NT2/D1 (cell line): Measurements from ENCODE around the gene P2RX2.

Experiments
- SUZ12 ChIP-seq: IDR thresholded peaks from 2 replicates; pipeline ENCODE4 v1.6.1; 2011; ENCODE audit not compliant: insufficient read length, insufficient read depth; ENCODE audit errors: extremely low read depth
- YY1 ChIP-seq: IDR thresholded peaks from 2 replicates; pipeline ENCODE4 v1.6.1; 2011; ENCODE audit not compliant: insufficient read length, insufficient read depth
- ZNF274 ChIP-seq: IDR thresholded peaks from 2 replicates; pipeline ENCODE4 v1.6.1; 2011; ENCODE audit warnings: mild to moderate bottlenecking, low read depth, low read length

GRCh38 chr12:132615579-132616038 lies 3.0 kb upstream of the P2RX2 start:
- no peak for TF ChIP-seq YY1
- no peak for TF ChIP-seq ZNF274
- TF ChIP-seq SUZ12 = no peak
